IMR-90 (cell line): ENCODE measurements around the gene SHOX. TPM values are rescaled to one million over a fixed set of nuclear protein-coding genes. Genes with fewer than 3 reads are reported as not detected.

Experiments used
- ATAC-seq: fragments of 200-7000 bp; cut with Tn5 transposase; 2 replicates; pipeline ENCODE4 v1.9.1; 2020; ENCODE audit warnings: low read depth, mild to moderate bottlenecking, moderate library complexity
- BruUV-seq: library from RNA; stranded (reverse); fragments of 400-500 nt; replicated peaks from 2 replicates; lab custom pipeline; 2021; lab: Mats Ljungman, UMichigan
- CTCF ChIA-PET: fragments of 300-600 bp; formaldehyde crosslinking; extraction: SDS; loops from one replicate; lab custom pipeline; 2021; ENCODE audit warnings: antibody characterized with exemption; lab: Yijun Ruan, JAX
- POLR2A ChIA-PET: fragments of 300-600 bp; sonication (Branson Sonifier 250); formaldehyde crosslinking; loops from one replicate; lab custom pipeline; 2022; ENCODE audit warnings: antibody characterized with exemption; ENCODE audit not compliant: unreplicated experiment; lab: Charles Lee
- DNase-seq: peaks from one replicate; pipeline ENCODE4 v3.0.0; 2013
- H2AFZ ChIP-seq: replicated peaks from 2 replicates; pipeline ENCODE3; 2013; ENCODE audit warnings: low read length, mild to moderate bottlenecking; ENCODE audit not compliant: poor library complexity
- H2AK5ac ChIP-seq: 2 replicates; pipeline ENCODE4 v1.6.1; 2013; ENCODE audit warnings: low read depth, low read length, inconsistent platforms
- H2AK9ac ChIP-seq: replicated peaks from 2 replicates; pipeline ENCODE3; 2013; ENCODE audit warnings: mild to moderate bottlenecking, low read depth, low read length, moderate library complexity; ENCODE audit not compliant: poor library complexity
- H2BK120ac ChIP-seq: 2 replicates; pipeline ENCODE4 v1.6.1; 2013; ENCODE audit warnings: low read depth, low read length, inconsistent platforms
- H2BK15ac ChIP-seq: 3 replicates; pipeline ENCODE4 v1.6.1; 2013; ENCODE audit warnings: low read depth, low read length, inconsistent platforms
- H2BK20ac ChIP-seq: 2 replicates; pipeline ENCODE4 v1.6.1; 2013; ENCODE audit warnings: low read depth, mild to moderate bottlenecking, inconsistent platforms, low read length, moderate library complexity
- H2BK5ac ChIP-seq: 2 replicates; pipeline ENCODE4 v1.6.1; 2013; ENCODE audit warnings: mild to moderate bottlenecking, low read depth, low read length, inconsistent platforms; ENCODE audit not compliant: poor library complexity, severe bottlenecking
- H3K14ac ChIP-seq: replicated peaks from 2 replicates; pipeline ENCODE4 v1.6.1; 2013; ENCODE audit warnings: low read depth, low read length, inconsistent platforms
- H3K18ac ChIP-seq: 2 replicates; pipeline ENCODE4 v1.6.1; 2013; ENCODE audit warnings: low read depth, low read length, control low read depth
- H3K23ac ChIP-seq: 2 replicates; pipeline ENCODE4 v1.6.1; 2013; ENCODE audit warnings: low read depth, low read length, inconsistent platforms
- H3K27ac ChIP-seq: 2 replicates; pipeline ENCODE4 v1.5.1; 2013; ENCODE audit warnings: mild to moderate bottlenecking, control low read depth, low read length; ENCODE audit not compliant: insufficient read depth
- H3K27me3 ChIP-seq: 2 replicates; pipeline ENCODE4 v1.6.1; 2013; ENCODE audit warnings: low read length; ENCODE audit not compliant: control insufficient read depth, insufficient read depth
- H3K36me3 ChIP-seq: 2 replicates; pipeline ENCODE4 v1.6.1; 2013; ENCODE audit warnings: low read length, mixed read lengths; ENCODE audit not compliant: control insufficient read depth, insufficient read depth
- H3K4ac ChIP-seq: 2 replicates; pipeline ENCODE4 v1.6.1; 2013; ENCODE audit warnings: low read depth, low read length, inconsistent platforms
- H3K4me1 ChIP-seq: 2 replicates; pipeline ENCODE4 v1.6.1; 2013; ENCODE audit warnings: low read length, mixed read lengths; ENCODE audit not compliant: control insufficient read depth, insufficient read depth
- H3K4me2 ChIP-seq: 2 replicates; pipeline ENCODE4 v1.6.1; 2013; ENCODE audit warnings: low read depth, mild to moderate bottlenecking, control low read depth, low read length, moderate library complexity
- H3K4me3 ChIP-seq: 2 replicates; pipeline ENCODE4 v1.5.1; 2013; ENCODE audit warnings: low read depth, mild to moderate bottlenecking, control low read depth, low read length, moderate library complexity; ENCODE audit not compliant: insufficient read depth
- H3K56ac ChIP-seq: 2 replicates; pipeline ENCODE4 v1.6.1; 2013; ENCODE audit warnings: low read length, inconsistent platforms; ENCODE audit not compliant: insufficient read depth; ENCODE audit errors: extremely low read depth
- H3K79me1 ChIP-seq, 2 experiments: 2 replicates each; pipeline ENCODE4 v1.6.1; 2013; ENCODE audit warnings: low read length in 2 of 2, inconsistent platforms in 1 of 2, low read depth in 1 of 2
- H3K9ac ChIP-seq: 2 replicates; pipeline ENCODE4 v1.6.1; 2013; ENCODE audit warnings: low read depth, low read length, control low read depth
- H3K9me1 ChIP-seq: 2 replicates; pipeline ENCODE4 v1.6.1; 2013; ENCODE audit warnings: low read length, inconsistent platforms; ENCODE audit not compliant: insufficient read depth
- H3K9me3 ChIP-seq: 2 replicates; pipeline ENCODE4 v1.6.1; 2013; ENCODE audit warnings: low read length; ENCODE audit not compliant: control insufficient read depth, insufficient read depth
- H4K20me1 ChIP-seq: 2 replicates; pipeline ENCODE4 v1.6.1; 2013; ENCODE audit warnings: low read length, inconsistent platforms; ENCODE audit not compliant: insufficient read depth
- H4K5ac ChIP-seq: 2 replicates; pipeline ENCODE4 v1.6.1; 2013; ENCODE audit warnings: mild to moderate bottlenecking, low read depth, low read length, control low read depth
- H4K8ac ChIP-seq, 2 experiments: 2 replicates each; pipeline ENCODE4 v1.6.1; 2013; ENCODE audit warnings: low read depth in 2 of 2, low read length in 2 of 2, control low read depth in 1 of 2, inconsistent platforms in 1 of 2
- H4K91ac ChIP-seq: 2 replicates; pipeline ENCODE4 v1.6.1; 2013; ENCODE audit warnings: low read depth, low read length, inconsistent platforms; ENCODE audit not compliant: insufficient read depth
- BHLHE40 ChIP-seq: fragments of 150-350 bp; IDR thresholded peaks from 2 replicates; pipeline ENCODE4 v1.6.1; 2016; ENCODE audit warnings: mild to moderate bottlenecking, low read depth, low read length
- CEBPB ChIP-seq: IDR thresholded peaks from 2 replicates; pipeline ENCODE4 v1.6.1; 2012; ENCODE audit warnings: low read depth, low read length, improper control_type of control experiment
- CHD1 ChIP-seq: IDR thresholded peaks from 2 replicates; pipeline ENCODE4 v1.6.1; 2012; ENCODE audit warnings: low read depth, low read length, improper control_type of control experiment
- ELK1 ChIP-seq: fragments of 150-350 bp; IDR thresholded peaks from 2 replicates; pipeline ENCODE4 v1.6.1; 2016; ENCODE audit warnings: low read depth, mild to moderate bottlenecking, low read length, moderate library complexity, borderline replicate concordance
- FOS ChIP-seq: fragments of 150-350 bp; IDR thresholded peaks from 2 replicates; pipeline ENCODE4 v1.6.1; 2016; ENCODE audit warnings: low read depth, low read length
- MAFK ChIP-seq: IDR thresholded peaks from 2 replicates; pipeline ENCODE4 v1.6.1; 2012; ENCODE audit warnings: low read depth, low read length, improper control_type of control experiment
- MAZ ChIP-seq: IDR thresholded peaks from 2 replicates; pipeline ENCODE4 v1.6.1; 2012; ENCODE audit warnings: low read depth, mild to moderate bottlenecking, low read length, improper control_type of control experiment, moderate library complexity, borderline replicate concordance
- MXI1 ChIP-seq: IDR thresholded peaks from 2 replicates; pipeline ENCODE4 v1.6.1; 2012; ENCODE audit warnings: low read depth, mild to moderate bottlenecking, low read length, moderate library complexity, borderline replicate concordance
- NFE2L2 ChIP-seq: fragments of 150-350 bp; IDR thresholded peaks from 2 replicates; pipeline ENCODE4 v1.6.1; 2016; ENCODE audit warnings: low read depth, mild to moderate bottlenecking, low read length
- POLR2A ChIP-seq: IDR thresholded peaks from 2 replicates; pipeline ENCODE4 v1.6.1; 2012; ENCODE audit warnings: mild to moderate bottlenecking, low read depth, low read length
- RAD21 ChIP-seq: IDR thresholded peaks from 2 replicates; pipeline ENCODE4 v1.6.1; 2012; ENCODE audit warnings: low read length, improper control_type of control experiment
- RCOR1 ChIP-seq: IDR thresholded peaks from 2 replicates; pipeline ENCODE4 v1.6.1; 2012; ENCODE audit warnings: mild to moderate bottlenecking, low read length, improper control_type of control experiment; ENCODE audit not compliant: insufficient replicate concordance
- RFX5 ChIP-seq: IDR thresholded peaks from 2 replicates; pipeline ENCODE4 v1.8.0; 2012; ENCODE audit warnings: low read depth, mild to moderate bottlenecking, low read length, moderate library complexity
- SMC3 ChIP-seq: fragments of 150-350 bp; IDR thresholded peaks from 2 replicates; pipeline ENCODE4 v1.6.1; 2016; ENCODE audit warnings: low read depth, mild to moderate bottlenecking, antibody characterized with exemption, low read length, moderate library complexity
- WGBS, 2 experiments: methylation state at CpG; one replicate each; pipeline versions ENCODE4 v1.1.5 to v1.1.7; 2013; ENCODE audit warnings: missing lambda C conversion rate in 2 of 2; ENCODE audit not compliant: insufficient read length in 1 of 2; ENCODE audit errors: extremely low coverage in 2 of 2; 5-methylcytosine and 5-hydroxymethylcytosine counted together
- dilution Hi-C: fragments of 300-500 bp; cut with HindIII; formaldehyde crosslinking; loops from one replicate; pipeline ENCODE4 v1.14.3; 2018; ENCODE audit warnings: low sequenced_read_pairs; ENCODE audit not compliant: unreplicated experiment
- in situ Hi-C: fragments of 300-500 bp; cut with MboI; formaldehyde crosslinking; loops from 3 replicates; pipeline ENCODE4 v1.14.3; 2019; ENCODE audit warnings: low sequenced_read_pairs, inconsistent platforms, mixed read lengths
- intact Hi-C: fragments of 100-400 bp; cut with micrococcal nuclease; formaldehyde crosslinking; loops from 2 replicates; pipeline ENCODE4 v1.10.0; 2022
- polyA plus RNA-seq, 3 experiments: library from polyadenylated mRNA; depleted of rRNA; stranded (reverse); fragments of >200 nt; gene quantifications; 2 replicates each; pipeline ENCODE4 v1.2.3, GENCODE V29; 2012; ENCODE audit warnings: low replicate concordance in 1 of 3
- total RNA-seq: library from RNA; depleted of rRNA; stranded (reverse); fragments of >200 nt; gene quantifications from 2 replicates; pipeline ENCODE4 v1.2.3, GENCODE V29; 2012
- TF ChIP-seq, protein P1 (sequence below): fragments of 150-350 bp; IDR thresholded peaks from 2 replicates; pipeline ENCODE4 v1.6.1; 2017; ENCODE audit warnings: mild to moderate bottlenecking, antibody characterized with exemption, low read length, low read depth
- TF ChIP-seq, protein P2 (sequence below): conservative IDR thresholded peaks from 2 replicates; pipeline ENCODE4 v1.5.1; 2012; ENCODE audit warnings: mild to moderate bottlenecking, low read depth, low read length, improper control_type of control experiment

The SHOX gene
- total and polyA plus RNA-seq, 2 of the 4 experiments (the other 2 are of a cell fraction), result not detected

- in situ Hi-C loops (no loop called here), intact Hi-C loops (no loop called here), dilution Hi-C loops (no loop called here)
- no peak overlapping the region for H4K8ac ChIP-seq
- no peak overlapping the region for H4K91ac ChIP-seq
- H3K9me1 ChIP-seq, result no peaks in the 10 kb centered on the region
- no peak overlapping the region for H2BK5ac ChIP-seq
- no peak overlapping the region for H3K4ac ChIP-seq
- no peak overlapping the region for H3K23ac ChIP-seq
- no peak overlapping the region for H3K9ac ChIP-seq
- no peak overlapping the region for H3K4me3 ChIP-seq
- TF ChIP-seq RCOR1 (no peak), BHLHE40 (no peak), MAZ (no peak), CHD1 (no peak), NFE2L2 (no peak), ELK1 (no peak), MXI1 (no peak), SMC3 (no peak), CEBPB (no peak), FOS (no peak), MAFK (no peak), RAD21 (no peak), POLR2A (no peak), RFX5 (no peak)
- TF ChIP-seq, protein P1, sequence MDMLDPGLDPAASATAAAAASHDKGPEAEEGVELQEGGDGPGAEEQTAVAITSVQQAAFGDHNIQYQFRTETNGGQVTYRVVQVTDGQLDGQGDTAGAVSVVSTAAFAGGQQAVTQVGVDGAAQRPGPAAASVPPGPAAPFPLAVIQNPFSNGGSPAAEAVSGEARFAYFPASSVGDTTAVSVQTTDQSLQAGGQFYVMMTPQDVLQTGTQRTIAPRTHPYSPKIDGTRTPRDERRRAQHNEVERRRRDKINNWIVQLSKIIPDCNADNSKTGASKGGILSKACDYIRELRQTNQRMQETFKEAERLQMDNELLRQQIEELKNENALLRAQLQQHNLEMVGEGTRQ, result no peak
- TF ChIP-seq, protein P2, sequence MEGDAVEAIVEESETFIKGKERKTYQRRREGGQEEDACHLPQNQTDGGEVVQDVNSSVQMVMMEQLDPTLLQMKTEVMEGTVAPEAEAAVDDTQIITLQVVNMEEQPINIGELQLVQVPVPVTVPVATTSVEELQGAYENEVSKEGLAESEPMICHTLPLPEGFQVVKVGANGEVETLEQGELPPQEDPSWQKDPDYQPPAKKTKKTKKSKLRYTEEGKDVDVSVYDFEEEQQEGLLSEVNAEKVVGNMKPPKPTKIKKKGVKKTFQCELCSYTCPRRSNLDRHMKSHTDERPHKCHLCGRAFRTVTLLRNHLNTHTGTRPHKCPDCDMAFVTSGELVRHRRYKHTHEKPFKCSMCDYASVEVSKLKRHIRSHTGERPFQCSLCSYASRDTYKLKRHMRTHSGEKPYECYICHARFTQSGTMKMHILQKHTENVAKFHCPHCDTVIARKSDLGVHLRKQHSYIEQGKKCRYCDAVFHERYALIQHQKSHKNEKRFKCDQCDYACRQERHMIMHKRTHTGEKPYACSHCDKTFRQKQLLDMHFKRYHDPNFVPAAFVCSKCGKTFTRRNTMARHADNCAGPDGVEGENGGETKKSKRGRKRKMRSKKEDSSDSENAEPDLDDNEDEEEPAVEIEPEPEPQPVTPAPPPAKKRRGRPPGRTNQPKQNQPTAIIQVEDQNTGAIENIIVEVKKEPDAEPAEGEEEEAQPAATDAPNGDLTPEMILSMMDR, result no peak
- no peak overlapping the region for H4K5ac ChIP-seq
- no peak overlapping the region for H3K18ac ChIP-seq
- H3K9me3 ChIP-seq, result peaks cover 27% of the 10 kb centered on the region
- no peaks in the 10 kb centered on the region for H3K4me1 ChIP-seq
- H3K56ac ChIP-seq, result no peak overlapping the region
- no peaks in the 10 kb centered on the region for H3K27me3 ChIP-seq
- ATAC-seq (no peak), DNase-seq (no peak)
- H2BK20ac ChIP-seq, result no peak overlapping the region
- BruUV-seq, result no TSS peak
- H2AFZ ChIP-seq, result no peak overlapping the region
- no peak overlapping the region for H2BK120ac ChIP-seq
- no peak overlapping the region for H3K27ac ChIP-seq
- no peak overlapping the region for H2BK15ac ChIP-seq
- no peaks in the 10 kb centered on the region for H4K20me1 ChIP-seq
- WGBS, 2 experiments, result 24% methylated on average over 4 of the region's 6 CpGs; no CpG with 5 or more reads in 1 of the 2 experiments
- ChIA-PET CTCF (no interaction called here), POLR2A (no interaction called here)
- H2AK5ac ChIP-seq, result no peak overlapping the region
- no peaks in the 10 kb centered on the region for H3K36me3 ChIP-seq
- H3K14ac ChIP-seq, result no peak overlapping the region
- H2AK9ac ChIP-seq, result no peak overlapping the region
- no peaks in the 10 kb centered on the region for H3K79me1 ChIP-seq
- no peak overlapping the region for H3K4me2 ChIP-seq
Measured at GRCh38 chrX:700936-701335, 70.3 kb downstream of the SHOX start.
